ENCODE results near the gene SH3RF1.

- TF ChIP-seq POLR2AphosphoS5 (IDR thresholded peaks at IDR 0.05; ENCODE audit: low read depth): no peak
- no peak for TF ChIP-seq CTCF (conservative IDR thresholded peaks at IDR 0.05; ENCODE audit: low read depth in 2 of 2)
- TF ChIP-seq, protein P1, sequence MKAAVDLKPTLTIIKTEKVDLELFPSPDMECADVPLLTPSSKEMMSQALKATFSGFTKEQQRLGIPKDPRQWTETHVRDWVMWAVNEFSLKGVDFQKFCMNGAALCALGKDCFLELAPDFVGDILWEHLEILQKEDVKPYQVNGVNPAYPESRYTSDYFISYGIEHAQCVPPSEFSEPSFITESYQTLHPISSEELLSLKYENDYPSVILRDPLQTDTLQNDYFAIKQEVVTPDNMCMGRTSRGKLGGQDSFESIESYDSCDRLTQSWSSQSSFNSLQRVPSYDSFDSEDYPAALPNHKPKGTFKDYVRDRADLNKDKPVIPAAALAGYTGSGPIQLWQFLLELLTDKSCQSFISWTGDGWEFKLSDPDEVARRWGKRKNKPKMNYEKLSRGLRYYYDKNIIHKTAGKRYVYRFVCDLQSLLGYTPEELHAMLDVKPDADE (IDR thresholded peaks at IDR 0.05): no peak
- no peak for TF ChIP-seq JUNB (IDR thresholded peaks at IDR 0.05; ENCODE audit: unreplicated experiment)
- no peak for TF ChIP-seq NANOG (IDR thresholded peaks at IDR 0.05; ENCODE audit: borderline replicate concordance)
These were observed 6.9 kb downstream of the SH3RF1 start for GRCh38 chr4:169263791-169264392.

All from GM23338 (cell line).